Measurements from ENCODE around the gene MMUT.
"Not testable (repeated sequence)": the region's sequence is repeated elsewhere in the genome, so short reads cannot be mapped to it uniquely, and the experiment has no call there.

MMUT gene

DNA sequence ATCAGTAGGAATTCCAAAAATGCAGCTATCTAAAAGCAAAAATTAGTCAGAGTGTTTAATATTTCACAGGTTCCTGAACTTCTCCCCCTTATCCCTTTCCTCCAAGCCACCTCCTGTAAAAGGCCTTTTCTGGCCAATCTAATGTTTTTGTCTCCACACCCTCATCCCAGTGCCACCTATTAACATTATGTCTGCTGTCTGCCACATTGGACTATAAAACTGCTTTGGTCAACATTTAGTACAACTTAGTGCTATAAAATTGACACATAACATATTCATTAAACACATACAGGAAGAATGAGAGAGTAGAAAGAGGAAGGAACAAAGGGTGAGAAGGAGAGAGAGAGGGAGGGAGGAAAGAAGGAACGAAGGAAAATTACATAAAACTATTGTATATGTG, 47.7 kb downstream of the MMUT start:
- no peak for DNase-seq

DNA sequence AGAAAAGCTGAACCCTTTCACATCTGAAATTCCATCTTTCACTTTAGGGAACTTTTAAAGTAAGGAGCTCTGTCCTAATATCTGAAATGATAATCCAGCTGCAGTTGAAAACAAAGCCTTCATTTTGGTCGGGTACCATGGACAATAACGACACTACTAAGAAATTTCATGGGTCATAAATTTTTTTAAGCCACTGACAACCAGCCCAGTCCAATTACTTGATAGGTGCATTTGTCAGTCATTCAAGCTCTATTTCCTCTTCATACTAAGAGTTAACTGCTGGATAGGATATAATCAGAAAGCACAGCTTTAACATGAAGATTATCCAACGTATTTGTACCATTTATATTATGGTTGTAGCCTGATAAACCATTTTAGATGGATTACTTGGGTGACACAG, 52.5 kb downstream of the MMUT start:
- DNase-seq, result no peak

DNA sequence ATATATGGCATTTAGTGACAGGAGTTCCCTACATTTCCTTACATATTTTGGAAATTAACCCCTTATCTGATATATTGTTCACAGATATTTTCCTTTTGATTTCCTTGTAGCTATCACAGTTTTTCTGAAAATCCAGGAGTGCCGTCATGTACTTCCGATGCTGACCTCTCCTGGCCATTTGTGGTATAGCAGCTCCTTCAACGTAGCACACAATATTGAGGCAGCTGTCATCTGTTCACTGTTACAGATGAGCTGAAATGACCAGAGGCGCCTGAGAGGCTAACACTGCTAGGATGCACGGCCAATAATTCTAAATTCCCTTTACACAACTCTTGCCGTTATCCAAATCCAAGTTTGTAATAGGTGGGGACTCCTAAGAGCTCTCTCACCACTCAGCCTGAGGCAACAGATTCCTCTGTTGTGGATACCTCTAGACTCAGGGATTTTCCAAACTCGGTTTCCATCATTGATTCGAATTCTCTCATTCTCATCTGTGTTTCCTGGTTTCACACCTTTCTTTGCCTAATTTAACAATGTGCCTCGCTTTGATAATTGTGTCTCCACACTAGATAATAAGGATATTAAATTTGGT, 53.0 kb downstream of the MMUT start:
- peak; percentile 11 for DNase-seq

DNA sequence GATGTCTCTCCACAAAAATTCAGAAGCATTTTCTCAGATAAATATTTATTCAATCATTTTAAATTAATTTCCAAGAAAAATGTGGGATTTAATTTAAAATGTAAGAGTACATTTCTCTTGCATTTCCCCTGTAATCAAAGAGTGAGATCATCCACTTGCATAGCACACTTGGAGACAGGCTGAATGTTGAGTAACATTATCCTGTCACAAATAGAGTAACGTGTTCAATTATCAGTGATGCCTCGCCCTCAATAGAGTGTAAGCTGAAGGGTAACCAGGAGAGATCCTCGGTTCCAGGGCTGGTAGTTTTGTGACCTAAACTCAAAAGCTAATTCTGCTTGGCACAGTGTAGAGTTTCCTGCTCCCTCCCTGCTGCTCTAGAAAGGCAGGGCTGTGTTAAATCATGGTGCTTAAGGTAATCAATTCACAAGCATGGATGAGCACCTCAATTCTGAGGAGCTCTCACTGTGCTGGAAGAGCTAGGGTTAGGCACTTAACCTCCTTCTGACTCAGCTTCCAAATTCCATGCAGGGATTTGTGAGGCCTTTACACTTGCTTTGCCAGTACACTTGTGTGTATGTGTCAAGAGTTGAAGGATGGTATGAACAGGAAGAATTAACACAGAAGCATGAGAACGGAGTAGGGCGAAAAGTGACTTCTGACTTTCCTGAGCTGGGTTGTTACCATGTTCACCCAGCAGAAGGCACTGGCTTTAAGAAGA, 56.6 kb downstream of the MMUT start:
- DNase-seq, result no peak

DNA sequence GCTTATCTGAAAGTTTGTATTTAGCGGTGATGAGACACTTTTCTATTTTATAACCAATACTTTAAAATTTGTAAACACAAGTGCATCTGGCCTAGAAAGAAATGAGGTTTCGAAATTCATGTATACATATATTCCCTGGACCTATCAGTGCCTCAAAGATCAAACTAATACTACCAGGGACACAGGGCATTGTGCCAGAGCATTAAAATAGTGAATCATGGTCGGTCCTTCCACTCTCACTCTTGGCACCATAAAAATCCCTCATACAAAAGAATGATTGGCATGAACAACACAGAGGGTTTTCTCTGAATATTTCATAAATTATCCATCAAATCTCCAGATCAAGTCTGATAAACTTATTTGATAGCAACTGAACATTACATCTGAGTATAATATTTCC, 62.0 kb downstream of the MMUT start:
- DNase-seq, result no peak

DNA sequence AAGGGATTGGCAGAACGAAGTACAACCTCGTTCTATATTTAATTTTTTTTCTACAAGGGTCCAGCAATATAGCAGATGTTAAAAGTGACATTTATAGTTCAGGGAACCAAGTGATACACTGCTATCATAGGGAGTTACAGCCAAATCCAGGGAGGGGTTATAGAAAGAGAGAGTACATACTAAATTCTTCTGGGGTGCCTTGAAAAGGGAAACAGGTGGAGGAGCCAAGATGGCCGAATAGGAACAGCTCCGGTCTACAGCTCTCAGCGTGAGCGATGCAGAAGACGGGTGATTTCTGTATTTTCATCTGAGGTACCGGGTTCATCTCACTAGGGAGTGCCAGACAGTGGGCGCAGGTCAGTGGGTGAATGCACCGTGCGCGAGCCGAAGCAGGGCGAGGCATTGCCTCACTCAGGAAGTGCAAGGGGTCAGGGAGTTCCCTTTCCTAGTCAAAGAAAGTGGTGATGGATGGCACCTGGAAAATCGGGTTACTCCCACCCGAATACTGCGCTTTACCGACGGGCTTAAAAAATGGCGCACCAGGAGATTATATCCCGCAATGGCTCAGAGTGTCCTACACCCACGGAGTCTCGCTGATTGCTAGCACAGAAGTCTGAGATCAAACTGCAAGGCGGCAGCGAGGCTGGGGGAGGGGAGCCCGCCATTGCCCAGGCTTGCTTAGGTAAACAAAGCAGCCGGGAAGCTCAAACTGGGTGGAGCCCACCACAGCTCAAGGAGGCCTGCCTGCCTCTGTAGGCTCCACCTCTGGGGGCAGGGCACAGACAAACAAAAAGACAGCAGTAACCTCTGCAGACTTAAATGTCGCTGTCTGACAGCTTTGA, 76.2 kb downstream of the MMUT start:
- not testable (repeated sequence) for DNase-seq

DNA sequence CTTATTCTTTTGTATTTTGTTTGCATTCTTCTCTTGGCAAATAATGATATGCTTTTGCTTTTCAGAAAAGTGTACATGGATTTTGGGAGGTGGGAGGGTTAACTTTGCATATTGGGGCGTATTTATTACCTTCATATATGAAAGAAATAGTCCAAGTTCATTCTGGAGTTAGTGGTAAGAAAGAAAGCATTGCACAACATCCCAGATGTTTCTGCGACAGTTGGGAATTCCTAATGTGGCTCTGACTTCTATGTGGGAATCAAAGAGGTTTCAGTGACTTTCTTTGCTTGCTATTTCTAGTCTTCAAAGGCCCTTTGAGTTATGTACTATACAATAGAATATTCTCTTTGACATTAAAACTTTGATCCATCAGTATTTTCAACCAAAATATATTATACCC, 78.1 kb downstream of the MMUT start:
- DNase-seq, result no peak

Measured in NK-92 treated with Interleukin-12 subunit alpha and Interleukin-12 subunit beta, amount 100 ng/mL, for 24 hours (cell line).